Iris pigment epithelial cell (primary cell): ENCODE measurements around the gene ANO7.

Experiments
- DNase-seq: peaks from one replicate; pipeline ENCODE4 v3.0.0-alpha.2; 2011; ENCODE audit warnings: low read depth

The ANO7 gene

GRCh38 chr2:241229563-241230401, 41.3 kb downstream of the ANO7 start:
- DNase-seq: no peak

DNA sequence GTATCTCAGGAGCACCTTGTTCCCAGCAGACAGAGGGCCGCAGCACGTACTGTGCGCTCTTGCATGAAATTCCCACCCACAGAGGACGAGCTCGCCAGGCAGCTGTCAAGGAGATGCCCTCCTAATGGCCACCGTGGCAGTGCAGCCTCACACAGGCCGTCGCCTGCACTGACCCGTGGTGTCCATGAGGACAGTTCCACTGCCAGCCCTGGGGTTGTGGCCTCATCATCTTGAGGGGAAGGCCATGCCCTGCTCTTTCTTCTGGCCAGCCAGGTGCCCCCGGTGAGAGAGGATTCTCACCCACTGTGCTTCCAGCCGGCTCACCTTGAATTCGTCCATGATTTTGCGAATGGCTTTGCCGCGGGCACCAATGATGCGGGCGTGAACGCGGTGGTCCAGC, 42.0 kb downstream of the ANO7 start:
- no peak for DNase-seq

- no peak for DNase-seq
Observed at GRCh38 chr2:241232736-241233575, 44.5 kb downstream of the ANO7 start.

DNA sequence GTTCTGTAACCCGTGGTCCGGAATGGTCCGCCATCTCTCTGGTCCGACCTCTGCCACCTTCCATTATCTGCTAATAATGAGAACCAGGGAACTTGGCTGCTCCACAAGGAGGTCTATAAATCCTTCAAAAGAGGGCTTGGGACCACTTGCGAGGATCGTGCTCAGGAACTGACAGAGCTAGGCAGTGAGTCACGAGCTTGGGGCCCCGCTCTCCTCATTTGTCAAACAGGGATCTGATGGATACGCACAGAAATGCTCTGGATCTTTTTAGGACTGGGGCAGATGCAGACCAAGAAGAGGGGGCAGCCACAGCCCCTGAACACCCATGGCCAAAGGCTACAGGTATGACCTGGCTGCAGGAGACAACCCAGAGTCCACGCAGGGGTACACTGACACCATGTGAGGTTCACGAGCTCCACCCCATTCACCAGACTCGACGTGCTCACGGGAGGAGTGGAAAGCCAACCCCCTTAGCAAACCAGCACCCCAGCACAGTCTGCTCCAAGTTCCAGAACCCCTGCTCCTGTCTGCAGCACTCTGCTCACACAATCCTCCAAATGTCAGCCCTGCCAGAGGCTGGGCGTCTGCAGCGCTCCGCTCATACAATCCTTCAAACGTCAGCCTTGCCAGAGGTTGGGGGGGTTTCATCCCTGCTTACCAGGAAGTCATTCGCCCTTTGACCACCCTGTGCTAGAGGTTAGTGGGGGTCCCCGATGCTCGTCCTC, 45.8 kb downstream of the ANO7 start:
- DNase-seq: no peak

GRCh38 chr2:241234962-241235740, 46.7 kb downstream of the ANO7 start:
- no peak for DNase-seq

GRCh38 chr2:241235859-241236593, 47.5 kb downstream of the ANO7 start:
- no peak for DNase-seq

DNA sequence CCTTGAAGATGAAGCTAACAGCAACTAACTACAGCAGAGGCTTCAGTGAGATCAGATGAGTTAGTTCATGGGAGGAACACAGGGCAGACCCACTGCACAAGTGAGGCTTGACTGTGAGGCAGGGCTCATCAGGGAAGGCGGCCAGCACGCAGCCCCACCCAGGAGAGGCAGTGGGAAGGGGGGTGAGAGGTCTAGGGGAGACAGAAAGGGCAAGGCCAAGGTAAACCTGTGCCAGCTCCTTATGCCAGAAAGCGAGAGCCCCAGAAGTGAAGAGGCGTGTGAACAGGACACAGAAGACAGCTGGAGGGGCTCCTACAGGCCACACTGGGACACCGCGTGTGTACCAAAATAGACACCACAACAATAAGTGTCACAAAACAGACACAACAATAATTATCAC, 48.6 kb downstream of the ANO7 start:
- no peak for DNase-seq

DNA sequence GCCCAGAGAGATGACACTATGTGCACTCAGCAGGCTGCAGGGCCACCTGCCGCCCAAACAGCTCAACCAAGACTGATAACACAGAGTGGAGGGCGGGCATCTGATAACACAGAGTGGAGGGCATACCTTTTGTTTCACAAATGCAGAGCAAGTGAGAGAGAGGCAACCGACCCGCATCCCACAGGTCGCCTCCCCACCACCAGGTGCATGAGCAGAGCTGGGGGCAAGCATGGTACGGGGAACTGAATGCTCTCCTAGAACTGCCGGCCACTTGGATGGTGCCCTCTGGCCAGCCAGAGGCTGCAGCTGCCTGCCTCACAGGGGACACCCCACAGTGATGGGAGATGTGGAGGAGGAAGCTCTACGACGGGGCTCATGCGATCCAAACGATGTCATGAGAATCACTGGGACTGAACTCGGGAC, 49.5 kb downstream of the ANO7 start:
- DNase-seq: no peak

GRCh38 chr2:241238693-241239198, 50.3 kb downstream of the ANO7 start:
- DNase-seq: no peak

DNA sequence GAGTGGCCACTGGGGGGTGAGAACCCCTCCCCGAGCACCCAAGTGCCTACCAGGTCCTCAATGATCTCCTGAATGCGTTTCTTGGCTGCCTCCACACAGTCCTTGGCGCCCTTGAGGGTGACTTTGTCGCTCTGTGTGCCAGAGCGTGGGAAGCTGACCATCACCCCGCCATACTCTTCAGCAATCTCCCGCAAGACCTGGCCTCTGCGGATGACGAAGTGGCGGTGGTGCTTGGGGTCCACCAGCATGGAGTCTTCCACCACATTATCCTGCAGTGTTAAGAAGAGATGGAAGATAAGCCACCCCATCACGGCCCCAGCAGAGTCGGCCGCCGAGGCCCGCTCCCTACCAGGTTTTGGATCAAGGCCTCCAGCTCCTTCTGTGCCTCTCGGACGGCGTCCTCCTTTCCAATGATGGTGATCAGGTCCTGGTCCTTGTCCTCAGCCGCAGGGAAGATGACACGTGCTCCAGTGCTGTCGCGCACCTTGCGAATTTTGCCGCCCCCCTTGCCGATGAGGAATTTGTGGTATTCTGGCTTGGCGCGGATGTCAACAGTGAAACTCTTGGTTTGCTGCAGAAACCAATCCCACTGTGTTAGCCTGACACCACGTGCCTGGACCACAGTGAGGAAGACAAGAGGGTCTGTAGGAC, 51.2 kb downstream of the ANO7 start:
- no peak for DNase-seq

DNA sequence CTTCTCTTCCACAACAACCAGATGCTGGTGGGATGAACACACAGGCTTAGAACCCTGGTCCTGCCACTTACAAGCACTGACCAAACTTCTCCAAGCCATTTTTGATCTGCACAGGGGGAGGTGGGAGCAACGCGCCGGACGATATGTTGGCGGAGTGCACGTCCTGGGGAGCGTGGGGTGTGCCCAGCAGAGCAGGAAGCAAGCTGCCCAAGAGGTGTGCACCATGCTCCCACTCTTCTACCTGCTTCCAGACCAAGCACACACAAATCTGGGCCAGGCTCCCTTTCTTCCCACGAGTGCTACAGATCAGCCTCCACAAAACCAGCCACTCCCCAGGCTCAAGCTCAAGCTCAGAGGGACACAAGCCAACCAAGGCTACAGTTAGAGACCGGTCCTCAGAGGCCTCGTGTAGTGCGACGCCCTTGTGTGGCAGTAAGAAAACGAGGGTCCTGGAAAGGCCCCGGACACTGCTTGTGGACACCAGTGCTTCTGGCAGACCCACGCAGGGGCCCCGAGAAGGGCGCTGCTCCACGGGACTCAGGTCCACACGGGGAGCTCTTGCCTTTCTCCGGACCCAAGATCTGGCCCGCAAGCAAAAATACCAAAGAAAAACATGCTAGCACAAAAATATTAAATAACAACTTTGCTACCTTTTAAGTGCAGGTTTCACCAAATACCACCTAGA, 52.0 kb downstream of the ANO7 start:
- no peak for DNase-seq

DNA sequence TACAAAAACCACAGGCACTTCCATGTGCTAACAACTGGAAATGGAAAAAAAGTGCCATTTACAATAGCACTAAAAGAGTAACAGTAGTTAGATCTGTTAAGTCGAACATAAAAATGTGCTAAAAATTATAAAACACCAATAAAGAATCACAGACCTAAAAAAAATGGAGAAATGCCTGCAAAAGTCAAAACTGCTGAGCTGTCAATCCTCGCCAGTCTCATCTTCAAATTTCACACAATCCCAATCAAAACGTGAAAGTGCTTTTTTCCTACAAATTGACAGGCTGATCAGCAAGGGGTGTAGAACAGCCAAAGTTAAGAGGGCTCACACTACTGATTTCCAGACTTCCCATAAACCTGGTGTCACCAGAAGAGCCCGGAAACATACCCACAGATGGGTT, 53.2 kb downstream of the ANO7 start:
- DNase-seq: peak; percentile 34

DNA sequence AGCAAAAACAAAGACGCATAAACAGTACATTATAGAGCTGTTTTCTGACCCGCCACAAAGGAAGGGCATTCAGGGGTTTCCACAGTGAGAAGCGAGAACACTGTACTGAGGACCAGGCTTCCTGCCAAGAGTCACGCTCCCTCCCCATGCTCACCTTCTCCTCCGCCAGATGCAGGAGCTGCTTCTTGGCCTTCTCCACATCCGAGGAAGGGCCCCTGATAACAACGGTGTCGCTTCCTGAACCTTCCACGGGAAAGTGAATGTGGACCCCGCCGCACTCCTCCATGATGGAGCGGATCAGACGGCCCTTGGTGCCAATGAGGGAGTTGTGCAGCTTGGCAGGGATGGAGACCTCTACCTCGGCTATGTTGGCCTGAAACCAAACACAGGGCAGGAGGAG, 53.8 kb downstream of the ANO7 start:
- DNase-seq: no peak

DNA sequence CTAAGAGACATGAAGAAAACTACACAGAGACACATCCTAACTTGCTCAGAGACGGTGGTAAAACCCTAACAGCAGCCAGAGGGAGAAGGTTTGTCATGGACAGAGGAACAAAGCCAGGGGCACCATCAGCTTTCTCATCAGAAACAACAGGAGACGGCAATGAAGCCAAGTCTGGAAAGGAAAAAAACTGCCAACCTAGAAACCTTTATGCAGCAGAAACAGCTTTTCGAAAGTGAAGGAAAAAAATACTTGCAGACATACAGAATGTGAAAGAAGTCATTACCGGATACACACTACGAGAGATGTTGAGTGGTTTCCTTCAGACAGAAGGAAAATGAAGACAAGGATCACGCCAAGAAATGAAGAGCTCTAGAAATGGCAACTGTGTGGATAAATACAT, 55.9 kb downstream of the ANO7 start:
- no peak for DNase-seq

- DNase-seq: no peak
Observed at GRCh38 chr2:241248289-241248688, 59.8 kb downstream of the ANO7 start.

GRCh38 chr2:241248897-241249296, 60.4 kb downstream of the ANO7 start:
- DNase-seq: no peak

GRCh38 chr2:241249654-241250053, 61.2 kb downstream of the ANO7 start:
- no peak for DNase-seq

DNA sequence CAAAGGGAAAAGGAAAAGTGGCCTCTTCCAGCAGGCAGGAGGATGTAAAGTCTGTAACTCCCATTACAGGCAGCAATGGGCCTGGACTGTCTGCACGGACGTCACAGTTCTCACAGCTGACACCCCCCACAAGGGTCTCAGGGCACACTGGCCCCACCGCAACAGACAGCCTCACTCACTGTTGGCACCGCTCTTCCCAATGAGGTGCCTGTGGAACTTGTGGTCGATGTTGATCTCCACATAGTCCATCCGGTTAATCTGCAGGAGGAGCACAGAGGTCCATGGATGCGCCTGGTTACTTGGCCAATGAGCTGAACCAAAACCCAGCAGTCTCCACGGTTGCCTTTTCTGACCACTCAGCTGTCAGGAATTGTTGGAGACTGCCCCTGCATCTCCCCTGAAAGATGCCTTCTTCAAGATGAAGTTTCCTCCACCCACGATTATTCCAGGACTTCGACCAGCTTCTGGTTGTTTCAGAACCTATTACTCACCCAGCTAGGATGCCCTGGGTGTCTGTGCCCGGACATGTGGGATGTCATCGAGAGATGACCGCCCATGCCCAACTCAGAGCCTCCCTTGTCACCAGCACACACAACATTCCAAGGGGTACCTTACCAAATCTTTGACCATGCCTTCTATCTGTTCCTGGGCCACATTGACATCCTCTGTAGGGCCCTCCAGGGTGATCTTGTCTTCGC, 64.5 kb downstream of the ANO7 start:
- DNase-seq: no peak

DNA sequence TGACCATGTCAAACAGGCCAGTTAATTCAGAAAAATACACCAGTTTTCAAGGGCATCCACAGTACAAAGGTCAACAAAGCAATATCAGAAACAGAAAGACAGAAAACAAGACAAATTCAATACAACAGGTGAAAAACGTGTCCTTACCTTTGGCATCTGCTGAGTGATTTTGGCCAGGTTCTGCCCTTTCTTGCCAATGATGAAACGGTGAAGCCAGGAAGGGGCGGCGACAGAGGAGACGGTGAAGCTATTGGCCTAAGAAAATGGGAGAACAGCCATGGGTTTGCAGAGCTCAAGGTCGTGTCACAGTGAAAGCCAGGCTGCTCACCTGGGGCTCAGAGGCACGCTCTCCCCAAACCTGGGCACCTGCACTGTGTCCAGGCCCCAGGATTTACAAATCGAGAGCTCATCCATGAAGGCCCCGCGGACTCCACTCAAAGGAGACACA, 66.5 kb downstream of the ANO7 start:
- no peak for DNase-seq
